ENCODE data around the gene ZIC1. TPM values are rescaled to one million over a fixed set of nuclear protein-coding genes. Genes with fewer than 3 reads are reported as not detected.
A peak's percentile ranks its signal among the peaks of the same experiment; 100 is the strongest.

Gene ZIC1
- total and polyA plus RNA-seq, 2 of the 4 experiments (the other 2 are of a cell fraction) = not detected

GRCh38 chr3:147422601-147423536, 13.7 kb downstream of the ZIC1 start:
- Histone ChIP-seq H3K4ac (ENCODE audit: low read depth, low read length) (no peak overlapping the region), H3K56ac (ENCODE audit: extremely low read depth, insufficient read depth, low read length) (no peak overlapping the region), H3K9me1 (ENCODE audit: insufficient read depth, low read length) (no peaks in the 10 kb centered on the region), H4K20me1 (ENCODE audit: insufficient read depth, low read length) (no peaks in the 10 kb centered on the region), H3K9ac (ENCODE audit: low read depth, low read length) (no peak overlapping the region), H3K36me3 (ENCODE audit: control insufficient read depth, insufficient read depth, low read length) (no peaks in the 10 kb centered on the region), H3K79me1 (ENCODE audit: low read depth in 1 of 2, low read length in 2 of 2) (no peaks in the 10 kb centered on the region), H3K23ac (ENCODE audit: low read depth, low read length) (no peak overlapping the region), H3K4me3 (ENCODE audit: insufficient read depth, low read depth, low read length) (no peak overlapping the region), H2BK20ac (ENCODE audit: low read depth, low read length) (no peak overlapping the region), H3K4me2 (ENCODE audit: low read depth, low read length) (no peak overlapping the region), H2AFZ (replicated peaks; ENCODE audit: low read length, poor library complexity) (peak overlapping the region; percentile 18), H3K14ac (replicated peaks; ENCODE audit: low read depth, low read length) (no peak overlapping the region), H3K4me1 (ENCODE audit: control insufficient read depth, insufficient read depth, low read length) (no peaks in the 10 kb centered on the region), H4K91ac (ENCODE audit: insufficient read depth, low read depth, low read length) (no peak overlapping the region), H2BK5ac (ENCODE audit: low read depth, low read length, poor library complexity, severe bottlenecking) (no peak overlapping the region), H2AK9ac (replicated peaks; ENCODE audit: low read depth, low read length, poor library complexity) (no peak overlapping the region), H3K18ac (ENCODE audit: low read depth, low read length) (no peak overlapping the region), H3K27me3 (ENCODE audit: control insufficient read depth, insufficient read depth, low read length) (peaks cover 71% of the 10 kb centered on the region), H3K27ac (ENCODE audit: insufficient read depth, low read length) (no peak overlapping the region), H2BK15ac (ENCODE audit: low read depth, low read length) (no peak overlapping the region), H2BK120ac (ENCODE audit: low read depth, low read length) (no peak overlapping the region), H2AK5ac (ENCODE audit: low read depth, low read length) (no peak overlapping the region), H4K5ac (ENCODE audit: low read depth, low read length) (no peak overlapping the region), H3K9me3 (ENCODE audit: control insufficient read depth, insufficient read depth, low read length) (peaks cover 20% of the 10 kb centered on the region), H4K8ac (ENCODE audit: low read depth in 2 of 2, low read length in 2 of 2) (no peak overlapping the region)
- dilution Hi-C loops (cut with HindIII; ENCODE audit: low sequenced_read_pairs, unreplicated experiment) (no loop called here), intact Hi-C loops (cut with micrococcal nuclease) (no loop called here), in situ Hi-C loops (cut with MboI; ENCODE audit: low sequenced_read_pairs) (no loop called here)
- no peak for ATAC-seq (ENCODE audit: low read depth)
- no peak for DNase-seq
- 0% methylated on average over 8 of the region's 36 CpGs; no CpG with 5 or more reads in 1 of the 2 experiments for WGBS, 2 experiments (ENCODE audit: extremely low coverage in 2 of 2, insufficient read length in 1 of 2)
- BruUV-seq (replicated peaks) = no TSS peak
- TF ChIP-seq CHD1 (IDR thresholded peaks at IDR 0.05; ENCODE audit: low read depth, low read length) (no peak), BHLHE40 (IDR thresholded peaks at IDR 0.05; ENCODE audit: low read depth, low read length) (no peak), RAD21 (IDR thresholded peaks at IDR 0.05; ENCODE audit: low read length) (no peak), SMC3 (IDR thresholded peaks at IDR 0.05; ENCODE audit: low read depth, low read length) (no peak), MXI1 (IDR thresholded peaks at IDR 0.05; ENCODE audit: borderline replicate concordance, low read depth, low read length) (no peak), MAFK (IDR thresholded peaks at IDR 0.05; ENCODE audit: low read depth, low read length) (no peak), RCOR1 (IDR thresholded peaks at IDR 0.05; ENCODE audit: insufficient replicate concordance, low read length) (no peak), POLR2A (IDR thresholded peaks at IDR 0.05; ENCODE audit: low read depth, low read length) (no peak), FOS (IDR thresholded peaks at IDR 0.05; ENCODE audit: low read depth, low read length) (no peak)
- TF ChIP-seq, protein P1, sequence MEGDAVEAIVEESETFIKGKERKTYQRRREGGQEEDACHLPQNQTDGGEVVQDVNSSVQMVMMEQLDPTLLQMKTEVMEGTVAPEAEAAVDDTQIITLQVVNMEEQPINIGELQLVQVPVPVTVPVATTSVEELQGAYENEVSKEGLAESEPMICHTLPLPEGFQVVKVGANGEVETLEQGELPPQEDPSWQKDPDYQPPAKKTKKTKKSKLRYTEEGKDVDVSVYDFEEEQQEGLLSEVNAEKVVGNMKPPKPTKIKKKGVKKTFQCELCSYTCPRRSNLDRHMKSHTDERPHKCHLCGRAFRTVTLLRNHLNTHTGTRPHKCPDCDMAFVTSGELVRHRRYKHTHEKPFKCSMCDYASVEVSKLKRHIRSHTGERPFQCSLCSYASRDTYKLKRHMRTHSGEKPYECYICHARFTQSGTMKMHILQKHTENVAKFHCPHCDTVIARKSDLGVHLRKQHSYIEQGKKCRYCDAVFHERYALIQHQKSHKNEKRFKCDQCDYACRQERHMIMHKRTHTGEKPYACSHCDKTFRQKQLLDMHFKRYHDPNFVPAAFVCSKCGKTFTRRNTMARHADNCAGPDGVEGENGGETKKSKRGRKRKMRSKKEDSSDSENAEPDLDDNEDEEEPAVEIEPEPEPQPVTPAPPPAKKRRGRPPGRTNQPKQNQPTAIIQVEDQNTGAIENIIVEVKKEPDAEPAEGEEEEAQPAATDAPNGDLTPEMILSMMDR (conservative IDR thresholded peaks at IDR 0.05; ENCODE audit: low read depth, low read length) = no peak
- ChIA-PET CTCF (interaction anchor here (0.7 kb wide), 1 partner anchor 10 kb away, joined by 3 read pairs; no protein-coding TSS in a partner anchor), POLR2A (ENCODE audit: unreplicated experiment) (no interaction called here)

All from IMR-90 (cell line).